Measurements from ENCODE around the gene MAGEB18.

- TF ChIP-seq, protein P1, sequence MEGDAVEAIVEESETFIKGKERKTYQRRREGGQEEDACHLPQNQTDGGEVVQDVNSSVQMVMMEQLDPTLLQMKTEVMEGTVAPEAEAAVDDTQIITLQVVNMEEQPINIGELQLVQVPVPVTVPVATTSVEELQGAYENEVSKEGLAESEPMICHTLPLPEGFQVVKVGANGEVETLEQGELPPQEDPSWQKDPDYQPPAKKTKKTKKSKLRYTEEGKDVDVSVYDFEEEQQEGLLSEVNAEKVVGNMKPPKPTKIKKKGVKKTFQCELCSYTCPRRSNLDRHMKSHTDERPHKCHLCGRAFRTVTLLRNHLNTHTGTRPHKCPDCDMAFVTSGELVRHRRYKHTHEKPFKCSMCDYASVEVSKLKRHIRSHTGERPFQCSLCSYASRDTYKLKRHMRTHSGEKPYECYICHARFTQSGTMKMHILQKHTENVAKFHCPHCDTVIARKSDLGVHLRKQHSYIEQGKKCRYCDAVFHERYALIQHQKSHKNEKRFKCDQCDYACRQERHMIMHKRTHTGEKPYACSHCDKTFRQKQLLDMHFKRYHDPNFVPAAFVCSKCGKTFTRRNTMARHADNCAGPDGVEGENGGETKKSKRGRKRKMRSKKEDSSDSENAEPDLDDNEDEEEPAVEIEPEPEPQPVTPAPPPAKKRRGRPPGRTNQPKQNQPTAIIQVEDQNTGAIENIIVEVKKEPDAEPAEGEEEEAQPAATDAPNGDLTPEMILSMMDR (conservative IDR thresholded peaks at IDR 0.05; ENCODE audit: low read depth in 2 of 2): no peak
- no peak for TF ChIP-seq POLR2AphosphoS5 (IDR thresholded peaks at IDR 0.05; ENCODE audit: low read depth)
- no peak for TF ChIP-seq EZH2phosphoT487 (IDR thresholded peaks at IDR 0.05; ENCODE audit: unreplicated experiment)
- TF ChIP-seq CREB1 (CRISPR knock-in tag; IDR thresholded peaks at IDR 0.05; ENCODE audit: low read depth): no peak
Measured at GRCh38 chrX:26100421-26100920, 37.7 kb upstream of the MAGEB18 start.

Measured in GM23338 (cell line).